Measurements from ENCODE around the gene EYA4. TPM values are rescaled to one million over a fixed set of nuclear protein-coding genes. Genes with fewer than 3 reads are reported as not detected.

The EYA4 gene
- total RNA-seq, 1 donor from 2014 or later = 21.4 TPM

DNA sequence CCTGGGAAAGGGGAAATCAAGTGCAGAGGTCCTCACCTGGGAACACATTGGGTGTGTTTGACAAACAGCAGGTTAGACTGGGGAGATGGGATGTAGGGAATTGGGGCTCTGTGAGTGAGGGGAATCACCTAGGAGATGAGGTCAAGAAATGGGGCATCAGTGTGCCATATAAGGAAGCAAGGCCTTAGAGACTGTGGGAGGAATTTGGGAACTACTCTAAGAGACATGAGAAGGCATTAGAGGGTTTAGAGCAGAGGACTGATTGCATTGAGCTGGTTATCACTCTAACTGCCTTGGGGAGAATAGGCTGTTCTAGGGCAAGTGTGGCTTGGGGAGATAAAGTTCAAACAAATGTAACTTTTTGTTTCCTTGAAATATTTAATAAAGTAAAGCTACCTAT is 189.9 kb downstream of the EYA4 start:
- no peak for DNase-seq (ENCODE audit: low spot score in 2 of 2, unreplicated experiment in 2 of 2)
- H3K4me3 Mint-ChIP-seq = no peak overlapping the region

DNA sequence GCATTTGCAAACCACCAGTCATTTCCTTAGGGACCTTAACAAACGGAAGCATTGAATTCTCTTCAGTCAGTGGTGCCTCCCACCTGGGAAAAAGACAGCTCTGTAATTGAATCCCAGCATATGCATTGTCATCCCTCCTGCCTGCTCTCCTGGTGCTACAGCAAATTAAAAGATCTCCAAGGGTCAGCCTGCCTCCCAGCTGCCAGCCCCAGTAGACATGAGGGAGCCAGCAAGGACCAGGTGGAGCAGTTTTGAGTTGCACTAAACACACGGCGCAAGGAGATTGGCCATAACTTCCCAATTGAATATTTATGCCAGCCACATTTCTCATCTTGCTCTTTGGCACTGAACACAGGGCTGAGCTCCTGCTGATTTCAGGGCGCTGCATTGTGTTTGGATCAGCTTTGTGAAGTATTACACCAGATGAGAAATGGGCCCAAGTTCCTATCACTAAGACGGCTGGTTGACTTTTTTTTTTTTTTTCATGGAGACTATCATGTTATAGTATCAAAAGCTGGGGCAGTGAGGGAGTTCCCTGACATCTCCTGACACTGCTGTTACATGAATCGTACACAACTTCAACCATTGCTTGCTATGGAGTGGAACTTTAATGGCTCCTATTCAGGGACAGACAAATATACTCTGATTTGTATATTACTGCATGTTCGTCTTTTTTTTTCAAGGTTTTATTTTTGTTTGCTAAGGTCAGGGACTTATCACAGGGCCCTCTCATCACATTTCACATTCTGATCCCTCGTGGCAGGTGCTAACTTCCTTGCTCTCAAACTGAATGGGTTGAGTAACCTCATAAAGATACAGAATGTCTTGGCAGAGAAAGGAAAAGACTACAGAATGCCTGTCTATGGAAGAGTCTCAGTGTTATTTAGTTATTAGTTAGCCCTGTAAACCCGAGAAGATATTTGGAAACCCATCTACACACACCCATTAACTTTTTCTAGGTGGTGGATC is 191.1 kb downstream of the EYA4 start:
- Mint-ChIP-seq H3K27ac (no peak overlapping the region), H3K4me3 (no peak overlapping the region), H3K4me1 (peaks cover 39% of the 10 kb centered on the region), H3K27me3 (ENCODE audit: low read depth) (no peaks in the 10 kb centered on the region), H3K9me3 (peaks cover 16% of the 10 kb centered on the region), H3K36me3 (peaks cover 8% of the 10 kb centered on the region)
- DNase-seq (ENCODE audit: low spot score in 2 of 2, unreplicated experiment in 2 of 2) = no peak
- TF ChIP-seq CTCF (IDR thresholded peaks at IDR 0.05; ENCODE audit: unreplicated experiment) = no peak

More for the DNA sequence above, 189.9 kb downstream of the EYA4 start:
- no peaks in the 10 kb centered on the region for H3K27me3 Mint-ChIP-seq (ENCODE audit: low read depth)
- peaks cover 32% of the 10 kb centered on the region for H3K4me1 Mint-ChIP-seq
- peaks cover 16% of the 10 kb centered on the region for H3K9me3 Mint-ChIP-seq
- peak overlapping the region; percentile 8 for H3K27ac Mint-ChIP-seq
- TF ChIP-seq CTCF (IDR thresholded peaks at IDR 0.05; ENCODE audit: unreplicated experiment) = no peak
- H3K36me3 Mint-ChIP-seq = peaks cover 8% of the 10 kb centered on the region

GRCh38 chr6:133435065-133435728 is 194.0 kb downstream of the EYA4 start:
- no peaks in the 10 kb centered on the region for H3K27me3 Mint-ChIP-seq (ENCODE audit: low read depth)
- peaks cover 27% of the 10 kb centered on the region for H3K4me1 Mint-ChIP-seq
- H3K4me3 Mint-ChIP-seq = no peak overlapping the region
- peak overlapping the region; percentile 56 for H3K27ac Mint-ChIP-seq
- TF ChIP-seq CTCF (IDR thresholded peaks at IDR 0.05; ENCODE audit: unreplicated experiment) = no peak
- no peaks in the 10 kb centered on the region for H3K36me3 Mint-ChIP-seq
- peaks cover 4% of the 10 kb centered on the region for H3K9me3 Mint-ChIP-seq
- DNase-seq (ENCODE audit: low spot score in 2 of 2, unreplicated experiment in 2 of 2) = no peak

DNA sequence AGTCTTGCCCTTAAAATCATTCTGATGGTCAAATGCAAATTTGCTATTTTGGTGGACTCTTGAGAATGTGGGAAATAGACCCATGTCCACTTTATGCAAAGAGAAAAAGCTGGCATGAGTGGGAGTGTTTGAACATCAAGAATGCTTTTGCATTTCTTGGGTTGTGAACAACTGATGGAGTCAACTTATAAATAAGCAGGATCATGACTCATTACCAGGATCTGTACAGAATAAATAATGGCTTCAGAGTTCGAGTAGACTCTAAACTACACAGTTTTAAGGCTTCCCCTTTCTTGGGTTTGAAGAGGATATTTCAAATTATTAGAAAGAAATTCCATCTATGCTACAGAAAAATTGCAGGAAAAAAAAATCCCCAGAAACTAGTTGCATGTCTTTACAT is 195.5 kb downstream of the EYA4 start:
- TF ChIP-seq CTCF (IDR thresholded peaks at IDR 0.05; ENCODE audit: unreplicated experiment) = no peak
- Mint-ChIP-seq H3K36me3 (no peaks in the 10 kb centered on the region), H3K9me3 (peaks cover 4% of the 10 kb centered on the region), H3K27ac (no peak overlapping the region), H3K4me3 (no peak overlapping the region), H3K27me3 (ENCODE audit: low read depth) (no peaks in the 10 kb centered on the region), H3K4me1 (peaks cover 22% of the 10 kb centered on the region)
- no peak for DNase-seq (ENCODE audit: low spot score in 2 of 2, unreplicated experiment in 2 of 2)

DNA sequence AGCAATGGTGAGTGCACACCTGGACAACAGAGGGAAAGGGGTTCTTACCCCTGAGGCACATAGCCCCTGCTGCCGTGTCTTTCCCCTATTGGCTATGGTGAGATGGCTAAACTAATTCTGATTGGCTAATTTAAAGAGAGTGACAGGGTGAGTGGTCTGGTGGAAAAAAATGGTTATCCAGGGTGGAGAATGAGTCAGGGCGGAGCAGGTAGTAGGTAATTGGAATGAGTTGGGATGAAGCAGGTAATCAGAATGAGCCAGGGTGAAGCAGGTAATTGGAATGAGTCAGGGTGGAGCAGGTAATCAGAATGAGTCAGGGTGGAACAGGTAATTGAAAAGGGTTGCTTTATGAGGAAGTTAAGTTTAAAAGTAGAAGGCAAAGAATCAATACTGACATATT is 200.3 kb downstream of the EYA4 start:
- no peak overlapping the region for H3K27ac Mint-ChIP-seq

More for the DNA sequence above, 200.3 kb downstream of the EYA4 start:
- Mint-ChIP-seq H3K4me3 (no peak overlapping the region), H3K27me3 (ENCODE audit: low read depth) (no peaks in the 10 kb centered on the region), H3K36me3 (peaks cover 3% of the 10 kb centered on the region), H3K4me1 (peaks cover 5% of the 10 kb centered on the region), H3K9me3 (peaks cover 16% of the 10 kb centered on the region)
- no peak for TF ChIP-seq CTCF (IDR thresholded peaks at IDR 0.05; ENCODE audit: unreplicated experiment)
- no peak for DNase-seq (ENCODE audit: low spot score in 2 of 2, unreplicated experiment in 2 of 2)
